ENCODE measurements around the gene NUP205. TPM values are rescaled to one million over a fixed set of nuclear protein-coding genes. Genes with fewer than 3 reads are reported as not detected.

Gene NUP205
- total RNA-seq, 4 donors from 2014 or later: 27.6 to 33.9 (median 28.8) TPM

DNA sequence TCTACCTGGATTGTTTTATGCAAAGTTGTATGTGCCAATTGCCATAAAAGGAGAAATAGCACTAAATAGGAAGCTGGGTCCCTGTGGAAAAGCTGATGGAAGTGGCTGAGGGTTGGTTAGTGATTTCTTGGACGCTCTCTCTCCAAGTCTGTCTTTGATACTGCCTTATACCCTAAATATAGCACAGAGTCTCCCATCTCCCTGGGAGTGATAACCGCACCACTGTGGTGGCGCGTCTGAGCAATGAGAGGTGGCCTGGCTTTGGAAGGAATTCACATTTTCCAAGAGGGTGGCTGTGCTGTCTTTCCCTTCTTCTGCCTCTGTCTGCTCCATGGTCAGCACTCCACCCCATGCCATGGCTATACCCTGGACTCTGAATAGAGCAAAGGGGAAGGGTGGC, 135.8 kb downstream of the NUP205 start:
- intact Hi-C loops (cut with DNase I; ENCODE audit: low total_unique reads): no loop called here
- 94 to 96% methylated on average over 4 of the region's 4 CpGs for WGBS, 2 donors
- DNase-seq (ENCODE audit: low spot score in 2 of 2): peak in 1 of 2 donors; percentile 49
- H3K4me3 ChIP-seq (ENCODE audit: low read depth, poor library complexity, severe bottlenecking): no peak overlapping the region
- no peak for TF ChIP-seq POLR2A (IDR thresholded peaks at IDR 0.05)
- TF ChIP-seq, protein P1, sequence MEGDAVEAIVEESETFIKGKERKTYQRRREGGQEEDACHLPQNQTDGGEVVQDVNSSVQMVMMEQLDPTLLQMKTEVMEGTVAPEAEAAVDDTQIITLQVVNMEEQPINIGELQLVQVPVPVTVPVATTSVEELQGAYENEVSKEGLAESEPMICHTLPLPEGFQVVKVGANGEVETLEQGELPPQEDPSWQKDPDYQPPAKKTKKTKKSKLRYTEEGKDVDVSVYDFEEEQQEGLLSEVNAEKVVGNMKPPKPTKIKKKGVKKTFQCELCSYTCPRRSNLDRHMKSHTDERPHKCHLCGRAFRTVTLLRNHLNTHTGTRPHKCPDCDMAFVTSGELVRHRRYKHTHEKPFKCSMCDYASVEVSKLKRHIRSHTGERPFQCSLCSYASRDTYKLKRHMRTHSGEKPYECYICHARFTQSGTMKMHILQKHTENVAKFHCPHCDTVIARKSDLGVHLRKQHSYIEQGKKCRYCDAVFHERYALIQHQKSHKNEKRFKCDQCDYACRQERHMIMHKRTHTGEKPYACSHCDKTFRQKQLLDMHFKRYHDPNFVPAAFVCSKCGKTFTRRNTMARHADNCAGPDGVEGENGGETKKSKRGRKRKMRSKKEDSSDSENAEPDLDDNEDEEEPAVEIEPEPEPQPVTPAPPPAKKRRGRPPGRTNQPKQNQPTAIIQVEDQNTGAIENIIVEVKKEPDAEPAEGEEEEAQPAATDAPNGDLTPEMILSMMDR (IDR thresholded peaks at IDR 0.05): no peak

DNA sequence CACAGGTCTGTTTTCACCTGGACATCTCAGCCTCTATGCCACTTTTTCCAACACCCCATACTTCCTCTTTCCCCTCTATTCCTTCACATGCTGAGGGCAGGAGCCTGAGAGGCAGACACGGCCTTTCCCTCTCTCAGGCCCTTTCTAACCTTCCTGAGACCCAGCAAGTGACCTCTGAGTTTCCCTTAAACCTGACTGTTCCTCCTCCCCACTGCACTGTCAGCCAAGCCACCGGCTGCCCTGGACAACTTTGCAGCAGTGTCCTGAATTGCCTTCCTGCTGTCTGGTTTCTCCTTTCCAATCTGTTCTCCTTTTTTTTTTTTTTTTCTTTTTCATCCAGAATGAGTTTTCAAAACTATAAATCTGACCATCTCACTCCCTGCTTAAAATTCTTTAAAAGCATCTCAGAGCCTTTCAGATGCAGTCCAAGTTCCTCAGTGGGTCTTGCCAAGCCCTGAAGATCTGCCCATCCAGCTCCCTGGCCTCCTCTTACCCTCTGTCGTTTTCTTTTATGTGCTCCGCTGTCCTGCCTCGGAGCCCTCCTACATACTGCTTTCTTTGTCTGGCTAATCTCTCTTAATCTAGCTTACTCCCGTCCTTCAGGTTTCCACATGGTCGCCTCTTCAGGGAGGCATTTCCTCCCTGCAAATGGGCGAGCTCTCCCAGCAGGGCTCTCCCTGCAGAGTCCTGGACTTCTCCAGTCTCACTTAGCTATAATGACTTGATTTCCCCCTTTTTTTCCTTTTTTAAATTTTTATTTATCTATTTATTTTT, 139.7 kb downstream of the NUP205 start:
- H3K4me3 ChIP-seq (ENCODE audit: low read depth, poor library complexity, severe bottlenecking): no peak overlapping the region
- DNase-seq (ENCODE audit: low spot score in 2 of 2): no peak
- TF ChIP-seq, protein P1 (IDR thresholded peaks at IDR 0.05): no peak
- no peak for TF ChIP-seq POLR2A (IDR thresholded peaks at IDR 0.05)
- intact Hi-C loops (cut with DNase I; ENCODE audit: low total_unique reads): no loop called here
- WGBS, 2 donors: 63 to 67% methylated on average over 8 of the region's 8 CpGs

Other genes starting within 250 kb of the NUP205 start
- 10 to 100 TPM; 13.4 to 20.4 (median 16.4) TPM for gene CNOT4, start 47.8 kb upstream of the NUP205 start, total RNA-seq
- gene STMP1, start 104.6 kb downstream of the NUP205 start, total RNA-seq: 10 to 100 TPM; 15.7 to 18.7 (median 16.5) TPM
- gene SLC13A4, start 170.3 kb downstream of the NUP205 start, total RNA-seq: 1 to 10 TPM in 1 of 4 donors, under 1 TPM in 3; 0.23 to 1.1 (median 0.49) TPM
- 10 to 100 TPM in 1 of 4 donors, 1 to 10 TPM in 2, under 1 TPM in 1; 0.34 to 10.3 (median 5.6) TPM for gene FAM180A, start 190.9 kb downstream of the NUP205 start, total RNA-seq